Hematopoietic multipotent progenitor cell treated with erythropoietin and hydrocortisone succinate and interleukin-3 and kit ligand, for 8 days (in vitro differentiated cells): ENCODE data around the gene MAGEC3.

Experiments
- DNase-seq: peaks from one replicate; pipeline ENCODE4 v3.0.0-alpha.2; 2015

The MAGEC3 gene

DNA sequence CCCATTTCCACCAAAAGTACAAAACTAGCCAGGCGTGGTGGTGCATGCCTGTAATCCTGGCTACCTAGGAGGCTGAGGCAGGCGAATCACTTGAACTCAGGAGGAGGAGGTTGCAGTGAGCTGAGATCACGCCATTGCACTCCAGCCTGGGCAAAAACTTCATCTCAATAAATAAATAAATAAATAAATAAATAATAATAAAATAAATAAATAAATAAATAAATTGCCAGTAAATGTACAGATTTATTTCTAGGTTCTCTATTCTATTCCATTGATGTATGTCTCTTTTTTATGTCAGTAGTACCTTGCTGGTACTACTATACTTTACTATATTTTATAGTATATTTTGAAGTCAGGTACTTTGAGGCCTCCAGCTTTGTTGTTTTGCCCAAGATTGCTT, 109.2 kb downstream of the MAGEC3 start:
- DNase-seq = no peak
